Renal cortical epithelial cell (primary cell): ENCODE results near the gene DEPP1. TPM values are rescaled to one million over a fixed set of nuclear protein-coding genes. Genes with fewer than 3 reads are reported as not detected.

Experiments
- DNase-seq: peaks from one replicate; pipeline ENCODE4 v3.0.0-alpha.2; 2011; ENCODE audit warnings: low read depth
- total RNA-seq: library from RNA; depleted of rRNA; stranded (reverse); fragments of >200 nt; gene quantifications from 2 replicates; pipeline ENCODE4 v1.2.3, GENCODE V29; 2014

DEPP1 gene
- total RNA-seq, 1 donor from 2014 or later: 11.3 TPM

DNA sequence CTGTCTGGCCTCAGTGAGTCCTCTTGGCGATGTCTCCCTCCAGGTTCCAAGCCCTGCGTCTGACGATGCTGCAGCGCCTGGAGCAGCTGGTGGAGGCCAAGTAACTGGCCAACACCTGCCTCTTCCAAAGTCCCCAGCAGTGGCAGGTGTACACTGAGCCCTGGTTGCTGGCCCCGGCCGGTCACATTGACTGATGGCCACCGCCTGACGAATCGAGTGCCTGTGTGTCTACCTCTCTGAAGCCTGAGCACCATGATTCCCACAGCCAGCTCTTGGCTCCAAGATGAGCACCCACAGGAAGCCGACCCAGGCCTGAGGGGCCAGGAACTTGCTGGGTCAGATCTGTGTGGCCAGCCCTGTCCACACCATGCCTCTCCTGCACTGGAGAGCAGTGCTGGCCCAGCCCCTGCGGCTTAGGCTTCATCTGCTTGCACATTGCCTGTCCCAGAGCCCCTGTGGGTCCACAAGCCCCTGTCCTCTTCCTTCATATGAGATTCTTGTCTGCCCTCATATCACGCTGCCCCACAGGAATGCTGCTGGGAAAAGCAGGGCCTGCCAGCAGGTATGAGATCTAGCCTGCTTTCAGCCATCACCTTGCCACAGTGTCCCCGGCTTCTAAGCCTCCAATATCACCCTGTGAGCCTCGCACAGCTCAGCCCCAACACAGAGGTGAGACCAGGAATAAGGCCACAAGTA lies 14.8 kb upstream of the DEPP1 start:
- DNase-seq: no peak

DNA sequence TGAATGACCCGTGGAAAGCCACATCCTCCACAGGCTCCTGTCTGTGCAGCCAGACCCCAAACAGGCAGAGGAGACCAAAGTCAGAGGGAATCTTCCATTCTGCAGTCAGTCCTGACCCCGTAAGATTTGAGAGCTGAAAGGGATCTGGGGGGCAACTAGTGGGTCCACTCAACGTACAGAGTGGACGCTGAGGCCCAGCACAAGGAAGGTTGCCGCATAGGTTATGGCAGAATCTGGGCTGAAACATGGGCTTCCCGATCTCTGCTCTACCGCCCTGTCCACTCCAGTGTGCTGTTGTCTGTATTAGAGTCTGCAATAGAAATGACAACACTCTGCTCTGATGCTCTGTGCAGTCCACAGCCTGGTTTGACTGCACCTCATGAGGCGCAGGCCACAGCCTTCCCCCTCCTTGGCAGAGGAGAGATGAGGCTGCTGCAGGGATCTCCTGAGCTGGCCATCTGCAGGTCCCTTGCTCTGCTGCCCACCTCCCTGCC lies 14.2 kb upstream of the DEPP1 start:
- no peak for DNase-seq

DNA sequence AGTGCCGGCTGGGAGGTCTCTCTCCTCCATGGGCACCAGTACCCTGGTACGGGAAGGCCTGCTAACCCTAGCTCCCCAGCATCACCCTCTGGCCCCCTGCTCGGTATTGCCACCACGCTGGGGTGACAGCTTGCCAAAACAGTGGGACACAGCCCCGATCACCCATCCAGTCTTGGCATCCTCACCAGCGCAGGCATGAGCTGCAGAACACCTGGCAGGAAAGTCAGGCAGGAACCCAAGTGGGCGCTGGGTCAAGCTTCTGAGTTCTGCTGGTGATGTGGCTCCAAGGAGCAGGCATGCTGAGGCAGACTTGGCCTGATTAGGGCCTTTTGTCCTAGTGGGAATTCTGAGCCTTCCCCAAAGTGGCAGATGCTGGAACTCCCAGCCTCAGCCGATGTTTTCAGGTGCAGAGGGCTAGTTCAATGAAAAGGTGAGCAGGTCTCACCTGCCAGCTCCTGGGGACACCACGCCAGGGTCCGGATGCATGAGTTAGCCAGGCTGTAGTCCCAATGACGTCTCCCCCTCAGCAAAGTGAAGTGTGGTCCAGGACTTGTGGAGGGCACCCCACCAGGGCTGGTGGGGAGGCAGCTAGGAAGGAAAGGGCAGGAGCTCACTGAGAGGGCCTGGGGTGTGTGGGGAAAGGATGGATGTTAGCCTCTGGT lies 13.6 kb upstream of the DEPP1 start:
- no peak for DNase-seq

GRCh38 chr10:44991571-44991970 lies 13.0 kb upstream of the DEPP1 start:
- DNase-seq: no peak

DNA sequence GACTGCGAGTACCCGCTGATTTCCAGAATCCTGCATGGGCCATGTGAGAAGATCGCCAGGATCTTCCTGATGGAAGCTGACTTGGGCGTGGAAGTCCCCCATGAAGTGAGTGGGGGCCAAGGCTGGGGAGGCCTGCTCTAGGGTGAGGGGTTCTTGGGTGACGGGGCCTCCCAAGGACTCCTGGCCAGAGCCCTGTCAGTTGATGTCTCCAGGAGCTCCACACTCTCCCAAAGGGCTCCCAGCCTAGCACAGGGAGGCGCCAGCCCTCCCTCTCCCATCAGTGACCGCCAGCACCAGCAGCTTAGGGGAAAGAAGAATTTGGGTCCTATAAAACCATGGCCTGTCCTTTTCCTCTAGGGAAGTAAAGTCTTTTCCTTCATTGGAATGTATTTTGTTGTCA lies 12.4 kb upstream of the DEPP1 start:
- no peak for DNase-seq

DNA sequence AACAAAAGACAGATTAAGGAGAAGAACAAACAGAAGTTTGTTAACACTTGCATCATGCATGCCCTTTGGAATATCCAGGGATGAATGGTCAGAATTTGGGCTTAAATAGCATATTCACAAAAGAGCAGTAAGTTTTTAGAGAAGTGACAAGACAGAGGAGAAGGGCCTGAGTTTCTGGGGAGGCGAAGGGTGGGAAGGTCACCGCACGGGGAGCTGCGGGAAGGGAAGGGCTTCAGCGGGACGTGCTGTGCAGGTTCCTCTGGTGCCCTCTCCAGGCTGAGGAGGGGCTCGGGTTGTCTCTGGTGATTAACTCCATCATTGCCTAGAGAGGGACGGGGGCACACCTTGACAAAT lies 11.7 kb upstream of the DEPP1 start:
- no peak for DNase-seq

- DNase-seq: no peak
These were observed 11.1 kb upstream of the DEPP1 start for GRCh38 chr10:44989597-44990301.

DNA sequence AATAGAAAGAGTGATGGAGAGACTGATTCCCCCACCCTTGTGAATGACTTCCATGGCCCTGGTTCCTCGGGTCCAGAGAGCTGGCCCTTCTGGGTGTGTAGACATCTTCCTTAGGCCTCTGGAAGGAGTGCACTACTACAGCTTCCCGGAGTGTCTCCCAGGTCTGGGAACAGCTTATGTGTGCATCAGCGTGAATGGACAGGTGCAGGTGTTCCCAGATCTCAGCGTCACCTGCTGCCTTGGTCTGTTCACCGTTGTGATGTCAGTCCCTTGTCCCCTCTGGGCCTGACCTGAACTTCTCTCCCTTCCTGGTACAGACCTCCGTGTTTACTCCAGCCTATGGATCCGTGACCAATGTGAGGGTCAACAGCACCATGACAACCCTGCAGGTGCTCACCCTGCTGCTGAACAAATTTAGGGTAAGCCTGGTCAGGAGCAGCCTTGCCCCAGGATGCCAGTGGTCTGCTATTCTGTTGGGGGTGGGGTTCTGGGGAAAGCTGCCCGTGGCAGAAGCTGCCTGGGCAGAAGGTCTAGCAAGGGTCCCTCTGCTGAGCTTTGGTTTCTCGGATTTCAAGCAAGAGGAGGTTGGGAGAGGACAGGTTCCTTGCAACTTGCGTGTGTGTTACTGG lies 10.5 kb upstream of the DEPP1 start:
- DNase-seq: no peak

- no peak for DNase-seq
These were observed 8.1 kb upstream of the DEPP1 start for GRCh38 chr10:44986670-44987069.

GRCh38 chr10:44986179-44986578 lies 7.6 kb upstream of the DEPP1 start:
- DNase-seq: no peak

GRCh38 chr10:44985175-44985681 lies 6.6 kb upstream of the DEPP1 start:
- no peak for DNase-seq

DNA sequence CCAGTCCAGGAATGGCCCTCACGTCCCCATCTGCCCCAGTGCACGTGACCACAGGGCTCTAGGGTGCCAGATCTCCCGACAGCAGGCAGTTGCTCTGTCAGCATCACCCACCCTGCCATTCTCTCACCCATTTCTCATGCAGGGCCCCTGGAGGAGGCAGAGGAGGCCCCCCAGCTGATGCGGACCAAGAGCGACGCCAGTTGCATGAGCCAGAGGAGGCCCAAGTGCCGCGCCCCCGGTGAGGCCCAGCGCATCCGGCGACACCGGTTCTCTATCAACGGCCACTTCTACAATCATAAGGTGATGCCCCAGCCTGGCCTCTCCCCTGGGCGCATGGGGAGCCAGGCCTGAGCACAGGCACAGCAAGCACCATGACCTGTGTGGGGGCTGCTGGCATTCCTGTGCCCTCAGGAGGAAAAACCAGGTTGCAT lies 6.1 kb upstream of the DEPP1 start:
- DNase-seq: no peak

- DNase-seq: no peak
These were observed 5.3 kb upstream of the DEPP1 start for GRCh38 chr10:44983895-44984278.

GRCh38 chr10:44983066-44983894 lies 4.7 kb upstream of the DEPP1 start:
- no peak for DNase-seq

DNA sequence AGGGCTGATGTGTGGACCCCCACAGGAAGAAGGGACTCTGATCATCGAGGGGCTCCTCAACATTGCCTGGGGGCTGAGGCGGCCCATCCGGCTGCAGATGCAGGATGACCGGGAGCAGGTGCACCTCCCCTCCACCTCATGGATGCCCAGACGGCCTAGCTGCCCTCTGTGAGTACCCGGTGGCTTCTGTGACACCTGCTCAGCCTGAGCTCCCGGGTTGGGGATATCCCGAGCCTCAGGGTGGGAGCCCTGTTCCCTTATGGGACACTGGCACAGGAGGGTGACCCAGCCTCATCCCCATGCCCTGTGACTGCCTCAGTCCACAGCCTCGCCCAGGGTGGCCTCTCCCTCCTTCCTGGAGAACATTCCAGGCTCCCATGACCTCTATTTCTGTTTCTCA lies 3.9 kb upstream of the DEPP1 start:
- no peak for DNase-seq

GRCh38 chr10:44982114-44982460 lies 3.5 kb upstream of the DEPP1 start:
- no peak for DNase-seq

- peak; percentile 89 for DNase-seq
These were observed 2.8 kb upstream of the DEPP1 start for GRCh38 chr10:44981172-44982113.

GRCh38 chr10:44980309-44981171 lies 1.9 kb upstream of the DEPP1 start:
- no peak for DNase-seq
